ENCODE measurements around the gene SUFU. TPM values are rescaled to one million over a fixed set of nuclear protein-coding genes. Genes with fewer than 3 reads are reported as not detected.

The SUFU gene
- total and polyA plus RNA-seq, 2 of the 13 experiments (the other 11 are each of a cell fraction or from before 2014, with no cell fraction given) = 2.9 to 5.5 TPM

DNA sequence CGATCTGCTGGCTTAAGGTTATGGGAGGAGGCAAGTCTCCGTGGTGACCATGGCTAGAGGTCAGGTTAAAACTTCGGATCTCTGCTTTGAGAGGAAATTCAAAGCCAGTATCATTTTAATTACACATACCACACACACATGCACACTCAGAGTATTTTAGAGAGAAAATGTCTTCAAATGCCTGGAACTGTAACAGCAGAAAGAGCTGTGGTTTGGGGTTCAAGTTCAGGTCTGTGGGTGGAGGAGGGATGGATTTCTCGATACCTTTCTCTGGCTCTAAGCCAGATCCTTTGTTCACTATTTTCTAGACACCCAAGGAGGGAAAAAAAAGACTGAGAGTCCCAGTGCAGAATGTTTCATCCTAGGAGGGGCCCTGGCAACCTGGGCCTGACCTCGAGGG is 177.9 kb downstream of the SUFU start:
- TF ChIP-seq, protein P1, sequence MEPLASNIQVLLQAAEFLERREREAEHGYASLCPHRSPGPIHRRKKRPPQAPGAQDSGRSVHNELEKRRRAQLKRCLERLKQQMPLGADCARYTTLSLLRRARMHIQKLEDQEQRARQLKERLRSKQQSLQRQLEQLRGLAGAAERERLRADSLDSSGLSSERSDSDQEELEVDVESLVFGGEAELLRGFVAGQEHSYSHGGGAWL (CRISPR knock-in tag; IDR thresholded peaks at IDR 0.05) = no peak
- TF ChIP-seq AKAP8 (CRISPR knock-in tag; IDR thresholded peaks at IDR 0.05) (no peak), ZC3H13 (CRISPR knock-in tag; IDR thresholded peaks at IDR 0.05) (no peak), ZSCAN12 (CRISPR knock-in tag; IDR thresholded peaks at IDR 0.05) (no peak), ZNF251 (CRISPR knock-in tag; IDR thresholded peaks at IDR 0.05) (no peak)
- TF ChIP-seq, protein P2, sequence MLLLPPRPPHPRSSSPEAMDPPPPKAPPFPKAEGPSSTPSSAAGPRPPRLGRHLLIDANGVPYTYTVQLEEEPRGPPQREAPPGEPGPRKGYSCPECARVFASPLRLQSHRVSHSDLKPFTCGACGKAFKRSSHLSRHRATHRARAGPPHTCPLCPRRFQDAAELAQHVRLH (CRISPR knock-in tag; IDR thresholded peaks at IDR 0.05; ENCODE audit: borderline replicate concordance, low read depth) = no peak
- Histone ChIP-seq H3K4me3 (replicated peaks in 1 of 3; ENCODE audit: insufficient read depth in 1 of 3, low read depth in 2 of 3, low read length in 3 of 3) (no peak overlapping the region), H3K4me2 (ENCODE audit: low read depth, low read length) (no peak overlapping the region), H3K27me3 (ENCODE audit: control insufficient read depth in 1 of 2, insufficient read depth in 2 of 2, low read length in 2 of 2) (no peaks in the 10 kb centered on the region), H4K20me1 (ENCODE audit: insufficient read depth, low read length) (no peaks in the 10 kb centered on the region), H3K79me2 (ENCODE audit: insufficient read depth, low read length) (no peaks in the 10 kb centered on the region), H3K36me3 (replicated peaks in 1 of 2; ENCODE audit: control insufficient read depth in 1 of 2, insufficient read depth in 2 of 2, low read length in 2 of 2) (peaks cover 3 to 5% of the 10 kb centered on the region in 2 experiments; a peak in 2 of 5 replicates), H3K9ac (ENCODE audit: insufficient read depth, low read depth, low read length) (no peak overlapping the region), H3K9me3 (ENCODE audit: low read length) (no peaks in the 10 kb centered on the region), H3K27ac (ENCODE audit: extremely low read length, insufficient read depth, low read length) (no peak overlapping the region), H2AFZ (ENCODE audit: low read length) (no peak overlapping the region), H3K4me1 (ENCODE audit: insufficient read depth, low read length) (peaks cover 28% of the 10 kb centered on the region)
- no TSS peak for BruUV-seq (replicated peaks)
- 85% methylated on average over 5 of the region's 5 CpGs for WGBS (ENCODE audit: low lambda C conversion rate)
- intact Hi-C loops (cut with micrococcal nuclease; ENCODE audit: unreplicated experiment) (no loop called here), in situ Hi-C loops (cut with HindIII; ENCODE audit: extremely low pct_ligation_motif_present, low pct_unique_long_range_greater_than_20kb) (no loop called here)
- ATAC-seq (no peak), DNase-seq (ENCODE audit: low spot score) (no peak), FAIRE-seq (no peak)
- ChIA-PET POLR2A (no interaction called here), CTCF (ENCODE audit: low intra/inter-chr PET ratio, low total read pairs) (no interaction called here)

DNA sequence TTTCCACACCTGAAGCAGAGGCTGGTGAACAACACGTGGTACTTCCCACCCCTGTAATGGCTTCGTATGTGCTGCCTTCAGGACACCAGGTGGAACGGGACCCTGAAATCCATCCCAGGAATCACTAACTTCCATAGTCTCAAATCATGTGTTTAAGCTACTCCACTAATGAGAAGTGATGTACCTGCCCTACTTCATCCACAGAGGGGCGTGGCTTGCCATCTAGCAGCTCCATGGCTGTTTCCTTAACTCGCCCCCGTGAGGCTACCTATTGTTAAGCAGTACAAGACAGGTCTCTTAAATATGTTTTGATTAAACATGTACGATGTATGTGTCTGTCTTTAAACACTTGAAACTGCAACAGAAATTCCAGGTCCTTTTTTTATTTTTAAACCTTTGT is 178.6 kb downstream of the SUFU start:
- Histone ChIP-seq H3K27ac (ENCODE audit: extremely low read length, insufficient read depth, low read length) (no peak overlapping the region), H3K4me1 (ENCODE audit: insufficient read depth, low read length) (peaks cover 21% of the 10 kb centered on the region), H2AFZ (ENCODE audit: low read length) (no peak overlapping the region), H3K4me2 (ENCODE audit: low read depth, low read length) (no peak overlapping the region), H3K36me3 (replicated peaks in 1 of 2; ENCODE audit: control insufficient read depth in 1 of 2, insufficient read depth in 2 of 2, low read length in 2 of 2) (peaks cover 3 to 5% of the 10 kb centered on the region in 2 experiments; a peak in 2 of 5 replicates), H3K79me2 (ENCODE audit: insufficient read depth, low read length) (no peaks in the 10 kb centered on the region), H3K9me3 (ENCODE audit: low read length) (no peaks in the 10 kb centered on the region), H3K9ac (ENCODE audit: insufficient read depth, low read depth, low read length) (no peak overlapping the region), H4K20me1 (ENCODE audit: insufficient read depth, low read length) (no peaks in the 10 kb centered on the region), H3K4me3 (replicated peaks in 1 of 3; ENCODE audit: insufficient read depth in 1 of 3, low read depth in 2 of 3, low read length in 3 of 3) (no peak overlapping the region), H3K27me3 (ENCODE audit: control insufficient read depth in 1 of 2, insufficient read depth in 2 of 2, low read length in 2 of 2) (no peaks in the 10 kb centered on the region)
- WGBS (ENCODE audit: low lambda C conversion rate) = 97% methylated on average over 7 of the region's 7 CpGs
- intact Hi-C loops (cut with micrococcal nuclease; ENCODE audit: unreplicated experiment) = no loop called here
- ChIA-PET POLR2A (no interaction called here), CTCF (ENCODE audit: low intra/inter-chr PET ratio, low total read pairs) (no interaction called here)
- in situ Hi-C loops (cut with HindIII; ENCODE audit: extremely low pct_ligation_motif_present, low pct_unique_long_range_greater_than_20kb) = no loop called here
- no peak for DNase-seq (ENCODE audit: low spot score)
- ATAC-seq = no peak
- BruUV-seq (replicated peaks) = no TSS peak
- FAIRE-seq = no peak
- TF ChIP-seq MAFF (IDR thresholded peaks at IDR 0.05; ENCODE audit: low read depth, low read length) (no peak), ZNF652 (CRISPR knock-in tag; IDR thresholded peaks at IDR 0.05; ENCODE audit: borderline replicate concordance, low read depth) (no peak), STAT5B (CRISPR knock-in tag; IDR thresholded peaks at IDR 0.05) (no peak)
- TF ChIP-seq, protein P3, sequence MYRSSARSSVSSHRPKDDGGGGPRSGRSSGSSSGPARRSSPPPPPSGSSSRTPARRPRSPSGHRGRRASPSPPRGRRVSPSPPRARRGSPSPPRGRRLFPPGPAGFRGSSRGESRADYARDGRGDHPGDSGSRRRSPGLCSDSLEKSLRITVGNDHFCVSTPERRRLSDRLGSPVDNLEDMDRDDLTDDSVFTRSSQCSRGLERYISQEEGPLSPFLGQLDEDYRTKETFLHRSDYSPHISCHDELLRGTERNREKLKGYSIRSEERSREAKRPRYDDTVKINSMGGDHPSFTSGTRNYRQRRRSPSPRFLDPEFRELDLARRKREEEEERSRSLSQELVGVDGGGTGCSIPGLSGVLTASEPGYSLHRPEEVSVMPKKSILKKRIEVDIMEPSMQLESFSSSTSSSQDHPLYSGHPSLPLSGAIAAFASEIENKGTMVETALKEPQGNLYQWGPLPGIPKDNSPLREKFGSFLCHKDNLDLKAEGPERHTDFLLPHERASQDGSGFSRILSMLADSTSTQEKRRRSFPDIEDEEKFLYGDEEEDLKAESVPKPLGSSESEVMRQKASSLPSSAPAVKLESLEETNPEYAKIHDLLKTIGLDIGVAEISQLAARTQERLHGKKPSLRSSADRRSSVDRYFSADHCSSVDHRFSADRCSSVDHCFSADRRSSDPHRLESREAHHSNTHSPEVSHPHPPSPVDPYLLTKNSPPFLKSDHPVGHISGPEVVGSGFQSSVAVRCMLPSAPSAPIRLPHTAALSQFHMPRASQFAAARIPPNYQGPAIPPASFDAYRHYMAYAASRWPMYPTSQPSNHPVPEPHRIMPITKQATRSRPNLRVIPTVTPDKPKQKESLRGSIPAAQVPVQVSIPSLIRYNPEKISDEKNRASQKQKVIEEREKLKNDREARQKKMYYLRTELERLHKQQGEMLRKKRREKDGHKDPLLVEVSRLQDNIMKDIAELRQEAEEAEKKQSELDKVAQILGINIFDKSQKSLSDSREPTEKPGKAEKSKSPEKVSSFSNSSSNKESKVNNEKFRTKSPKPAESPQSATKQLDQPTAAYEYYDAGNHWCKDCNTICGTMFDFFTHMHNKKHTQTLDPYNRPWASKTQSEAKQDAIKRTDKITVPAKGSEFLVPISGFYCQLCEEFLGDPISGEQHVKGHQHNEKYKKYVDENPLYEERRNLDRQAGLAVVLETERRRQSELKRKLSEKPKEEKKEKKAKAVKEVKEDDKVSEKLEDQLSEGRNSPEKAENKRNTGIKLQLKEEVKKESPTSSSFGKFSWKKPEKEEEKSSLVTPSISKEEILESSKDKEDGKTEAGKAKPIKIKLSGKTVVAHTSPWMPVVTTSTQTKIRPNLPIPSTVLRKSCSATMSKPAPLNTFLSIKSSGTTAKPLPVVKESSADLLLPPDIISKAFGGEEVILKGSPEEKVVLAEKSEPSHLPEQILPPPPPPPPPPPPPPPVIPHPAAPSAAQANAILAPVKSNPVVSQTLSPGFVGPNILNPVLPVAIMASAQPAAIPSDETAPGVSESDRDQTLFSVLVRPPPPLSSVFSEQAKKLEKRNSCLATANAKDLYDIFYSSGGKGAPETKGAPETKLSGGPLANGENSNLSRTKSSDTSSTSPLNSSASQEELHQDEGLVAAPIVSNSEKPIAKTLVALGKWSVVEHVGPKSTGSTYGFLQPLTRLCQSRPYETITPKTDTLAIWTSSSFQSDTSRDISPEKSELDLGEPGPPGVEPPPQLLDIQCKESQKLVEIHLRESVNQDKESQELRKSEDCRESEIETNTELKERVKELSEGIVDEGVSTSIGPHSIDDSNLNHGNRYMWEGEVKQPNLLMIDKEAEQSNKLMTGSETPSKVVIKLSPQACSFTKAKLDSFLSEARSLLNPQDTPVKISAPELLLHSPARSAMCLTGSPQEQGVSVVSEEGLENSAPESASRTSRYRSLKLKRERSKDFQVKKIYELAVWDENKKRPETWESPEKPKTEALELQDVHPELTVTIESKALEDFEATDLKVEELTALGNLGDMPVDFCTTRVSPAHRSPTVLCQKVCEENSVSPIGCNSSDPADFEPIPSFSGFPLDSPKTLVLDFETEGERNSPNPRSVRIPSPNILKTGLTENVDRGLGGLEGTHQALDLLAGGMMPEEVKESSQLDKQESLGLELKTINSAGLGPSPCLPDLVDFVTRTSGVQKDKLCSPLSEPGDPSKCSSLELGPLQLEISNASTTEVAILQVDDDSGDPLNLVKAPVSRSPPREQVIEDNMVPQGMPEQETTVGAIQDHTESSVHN (CRISPR knock-in tag; IDR thresholded peaks at IDR 0.05) = no peak

Measured in HepG2 (cell line).